SIG-M5 (cell line): ENCODE measurements around the gene GCFC2.
A peak's percentile ranks its signal among the peaks of the same experiment; 100 is the strongest.
"Not testable (repeated sequence)": the region's sequence is repeated elsewhere in the genome, so short reads cannot be mapped to it uniquely, and the experiment has no call there.

Experiments
- DNase-seq: peaks from one replicate; lab custom pipeline; 2025; lab: John Stamatoyannopoulos, UW

The GCFC2 gene

GRCh38 chr2:75710577-75711253, at the start of gene GCFC2:
Gene GCFC2 (minus strand): TSS chr2:75710915. CDS start chr2:75710855, 60 bp downstream.
- DNase-seq = peak; percentile 67

GRCh38 chr2:75752828-75753227, 42.1 kb upstream of the GCFC2 start:
- no peak for DNase-seq

- no peak for DNase-seq
Observed at GRCh38 chr2:75751824-75752468, 41.2 kb upstream of the GCFC2 start.

GRCh38 chr2:75751360-75751759, 40.6 kb upstream of the GCFC2 start:
- DNase-seq = no peak

- no peak for DNase-seq
Observed at GRCh38 chr2:75737961-75738360, 27.2 kb upstream of the GCFC2 start.

GRCh38 chr2:75736276-75736675, 25.6 kb upstream of the GCFC2 start:
- no peak for DNase-seq

GRCh38 chr2:75729861-75730260, 19.1 kb upstream of the GCFC2 start:
- DNase-seq = no peak

- DNase-seq = no peak
Observed at GRCh38 chr2:75728614-75729419, 18.1 kb upstream of the GCFC2 start.

GRCh38 chr2:75722687-75723086, 12.0 kb upstream of the GCFC2 start:
- no peak for DNase-seq

- DNase-seq = no peak
Observed at GRCh38 chr2:75720525-75720924, 9.8 kb upstream of the GCFC2 start.

GRCh38 chr2:75719616-75720015, 8.9 kb upstream of the GCFC2 start:
- DNase-seq = no peak

GRCh38 chr2:75716406-75716805, 5.7 kb upstream of the GCFC2 start:
- no peak for DNase-seq

- DNase-seq = not testable (repeated sequence)
Observed at GRCh38 chr2:75711590-75711989, 875 bp upstream of the GCFC2 start.

- no peak for DNase-seq
Observed at GRCh38 chr2:75710220-75710576, 517 bp downstream of the GCFC2 start.

GRCh38 chr2:75709297-75709696, 1.4 kb downstream of the GCFC2 start:
- no peak for DNase-seq

- no peak for DNase-seq
Observed at GRCh38 chr2:75707901-75708300, 2.8 kb downstream of the GCFC2 start.

GRCh38 chr2:75705921-75706320, 4.8 kb downstream of the GCFC2 start:
- no peak for DNase-seq

- no peak for DNase-seq
Observed at GRCh38 chr2:75703589-75704287, 7.0 kb downstream of the GCFC2 start.

- no peak for DNase-seq
Observed at GRCh38 chr2:75702593-75702992, 8.1 kb downstream of the GCFC2 start.

GRCh38 chr2:75698918-75699317, 11.8 kb downstream of the GCFC2 start:
- DNase-seq = no peak

- DNase-seq = no peak
Observed at GRCh38 chr2:75688196-75688595, 22.5 kb downstream of the GCFC2 start.

GRCh38 chr2:75683430-75683829, 27.3 kb downstream of the GCFC2 start:
- not testable (repeated sequence) for DNase-seq
